WTC11 (cell line): ENCODE results near the gene HNRNPH3.

Source experiments
- ARID4B ChIP-seq: sonication (generic); formaldehyde crosslinking; IDR thresholded peaks from 2 replicates; pipeline ENCODE4 v1.8.0; 2023; ENCODE audit warnings: missing genetic modification reagents, mild to moderate bottlenecking, borderline replicate concordance
- CTCF ChIP-seq: fragments of 200-600 bp; IDR thresholded peaks from 2 replicates; pipeline ENCODE4 v1.8.0; 2022; ENCODE audit warnings: antibody characterized with exemption
- STAT6 ChIP-seq: sonication (generic); formaldehyde crosslinking; conservative IDR thresholded peaks from 2 replicates; pipeline ENCODE4 v1.8.1; 2023; ENCODE audit warnings: mild to moderate bottlenecking, low read depth, missing genetic modification reagents, moderate library complexity
- USF1 ChIP-seq: sonication (generic); formaldehyde crosslinking; IDR thresholded peaks from 2 replicates; pipeline ENCODE4 v1.8.0; 2022; ENCODE audit warnings: mild to moderate bottlenecking, missing genetic modification reagents

GRCh38 chr10:68340358-68341080 is 8.7 kb downstream of the HNRNPH3 start:
- TF ChIP-seq CTCF (no peak), STAT6 (CRISPR knock-in tag) (no peak), ARID4B (CRISPR knock-in tag) (no peak), USF1 (no peak)
